DMS 273 (cell line): ENCODE data around the gene TMEM47.

Experiments
- DNase-seq: peaks from one replicate; lab custom pipeline; 2025; ENCODE audit not compliant: unreplicated experiment; lab: John Stamatoyannopoulos, UW

The TMEM47 gene

DNA sequence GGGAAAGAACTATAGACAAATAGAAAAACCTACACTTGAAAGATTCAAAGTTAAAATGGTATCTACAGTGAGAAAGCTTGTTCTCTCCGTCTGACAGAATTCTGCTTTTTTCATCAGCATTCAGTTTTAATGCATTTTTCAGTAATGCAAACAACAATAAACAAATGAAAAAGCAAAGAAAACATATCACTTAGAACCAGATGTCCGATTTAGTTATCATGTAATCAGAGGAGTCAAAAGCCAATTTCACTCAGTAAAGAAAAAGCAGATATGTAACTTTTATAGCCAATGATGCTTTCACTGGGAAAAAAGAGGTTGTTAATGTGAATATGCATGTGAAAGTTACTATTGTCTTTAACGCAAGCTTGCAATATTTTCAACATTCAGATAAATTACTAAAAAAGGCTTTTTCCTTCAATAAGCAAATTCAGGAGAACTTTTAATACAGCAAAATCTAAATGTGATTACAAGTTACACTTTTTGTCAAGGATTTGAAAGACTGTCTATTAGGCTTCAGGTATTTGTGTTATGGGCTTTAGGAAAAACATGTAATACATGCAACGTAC lies 70.7 kb downstream of the TMEM47 start:
- DNase-seq = no peak

GRCh38 chrX:34585561-34585960 lies 71.5 kb downstream of the TMEM47 start:
- no peak for DNase-seq

- DNase-seq = no peak
Measured at GRCh38 chrX:34584781-34585180, 72.3 kb downstream of the TMEM47 start.

- no peak for DNase-seq
Measured at GRCh38 chrX:34580069-34580468, 77.0 kb downstream of the TMEM47 start.

GRCh38 chrX:34578237-34578636 lies 78.8 kb downstream of the TMEM47 start:
- peak; percentile 45 for DNase-seq
